GM19035 (cell line): ENCODE measurements around the gene DNAH14.
"Not testable (repeated sequence)": the region's sequence is repeated elsewhere in the genome, so short reads cannot be mapped to it uniquely, and the experiment has no call there.

Source experiments
- ATAC-seq: cut with Tn5 transposase; IDR thresholded peaks from one replicate; pipeline ENCODE4 v1.9.1; 2021; ENCODE audit not compliant: unreplicated experiment

Gene DNAH14

DNA sequence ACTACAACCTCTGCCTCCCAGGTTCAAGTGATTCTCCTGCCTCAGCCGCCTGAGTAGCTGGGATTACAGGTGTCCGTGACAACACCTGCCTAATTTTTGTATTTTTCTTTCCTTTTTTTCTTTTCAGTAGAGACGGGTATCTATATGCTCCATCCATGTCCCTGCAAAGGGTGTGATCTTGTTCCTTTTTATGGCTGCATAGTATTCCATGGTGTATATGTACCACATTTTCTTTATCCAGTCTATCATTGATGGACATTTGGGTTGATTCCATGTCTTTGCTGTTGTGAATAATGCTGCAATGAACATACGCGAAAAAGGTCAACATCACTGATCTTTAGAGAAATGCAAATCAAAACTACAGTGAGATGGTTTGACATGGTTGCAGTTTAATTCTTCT, 62.1 kb downstream of the DNAH14 start:
- ATAC-seq = not testable (repeated sequence)

DNA sequence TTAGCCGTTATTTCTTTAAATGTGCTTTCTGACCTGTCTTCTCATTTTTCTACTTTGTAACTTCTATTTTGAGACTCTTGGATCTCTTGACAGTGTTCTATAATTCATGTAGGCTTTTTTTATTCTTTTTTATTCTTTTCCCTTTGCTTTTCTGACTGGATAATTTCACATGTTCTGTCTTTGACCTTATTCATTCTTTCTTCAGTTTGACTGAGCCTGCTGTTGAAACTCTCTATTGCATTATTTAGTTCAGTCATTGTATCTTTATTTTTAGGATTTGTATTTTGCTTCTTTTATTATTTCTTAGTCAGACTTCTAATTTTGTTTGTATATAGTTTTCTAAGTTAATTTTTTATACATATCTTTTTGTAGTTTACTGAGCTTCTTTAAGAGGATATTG, 66.1 kb downstream of the DNAH14 start:
- no peak for ATAC-seq

DNA sequence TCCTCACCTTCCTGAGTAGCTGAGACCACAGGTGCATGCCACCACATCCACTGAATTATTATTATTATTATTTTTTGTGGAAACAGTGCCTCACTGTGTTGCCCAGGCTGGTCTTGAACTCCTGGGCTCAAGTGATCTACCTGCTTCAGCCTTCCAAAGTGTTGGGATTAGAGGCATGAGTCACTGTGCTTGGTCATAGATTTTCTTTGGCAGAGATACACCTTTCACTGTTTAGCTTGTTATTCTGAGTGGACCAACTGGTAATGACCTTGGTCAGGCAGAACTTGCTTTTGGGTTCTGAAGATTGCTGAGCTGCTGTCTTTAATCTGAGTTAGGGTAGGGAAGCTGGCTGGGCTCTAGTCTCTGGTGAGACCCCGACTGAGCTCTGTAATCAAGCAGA, 66.8 kb downstream of the DNAH14 start:
- ATAC-seq = no peak

DNA sequence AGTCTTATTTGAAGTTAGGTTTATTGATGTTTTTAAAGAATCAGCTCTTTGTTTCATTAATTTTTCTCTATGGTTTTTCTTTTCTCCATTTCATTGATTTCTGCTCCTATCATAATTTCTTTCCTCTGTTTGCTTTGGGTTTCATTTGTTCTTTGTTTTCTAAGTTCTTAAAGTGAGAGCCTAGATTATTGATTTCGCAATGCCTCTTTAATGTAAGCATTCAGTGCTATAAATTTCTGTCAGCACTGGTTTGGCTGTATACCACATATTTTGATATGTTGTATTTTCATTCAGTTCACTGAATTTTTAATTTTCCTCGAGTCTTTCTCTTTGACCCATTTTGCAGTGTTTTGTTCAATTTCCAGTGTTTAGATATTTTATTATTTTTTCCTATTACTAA, 68.7 kb downstream of the DNAH14 start:
- no peak for ATAC-seq

DNA sequence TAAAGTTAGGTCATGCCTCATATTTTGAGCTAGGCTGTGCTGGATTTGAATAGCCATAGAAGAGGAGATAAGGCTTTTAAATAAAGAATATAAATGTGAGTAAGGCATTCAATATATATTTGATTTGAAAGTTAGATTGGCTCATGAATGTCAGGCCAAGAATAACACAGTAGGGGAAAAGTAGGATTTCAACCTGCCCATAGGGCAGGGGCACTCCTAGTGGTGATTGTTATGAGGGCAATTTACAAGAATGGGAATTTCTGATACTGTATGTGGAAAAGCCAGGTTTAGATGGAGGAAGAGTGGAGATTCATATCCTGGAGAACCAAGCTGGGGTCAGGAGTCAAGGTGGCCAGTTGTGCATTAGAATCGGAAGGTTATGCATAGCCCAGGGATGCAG, 74.9 kb downstream of the DNAH14 start:
- ATAC-seq = no peak

DNA sequence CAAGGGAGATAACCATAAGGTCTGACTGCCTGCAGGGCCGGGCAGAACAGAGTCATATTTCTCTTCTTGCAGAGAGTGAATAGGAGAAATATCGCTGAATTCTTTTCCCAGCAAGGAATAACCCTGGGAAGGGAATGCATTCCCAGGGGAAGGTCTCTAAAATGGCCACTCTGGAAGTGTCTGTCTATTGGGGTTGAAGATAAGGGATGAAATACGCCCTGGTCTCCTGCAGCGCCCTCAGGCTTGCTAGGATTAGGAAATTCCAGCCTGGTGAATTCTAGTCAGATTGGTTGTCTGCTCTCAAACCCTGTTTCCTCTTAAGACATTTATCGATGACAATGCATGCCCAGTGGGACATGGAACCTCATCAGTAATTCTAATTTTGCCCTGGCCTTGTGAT, 76.9 kb downstream of the DNAH14 start:
- ATAC-seq = not testable (repeated sequence)

DNA sequence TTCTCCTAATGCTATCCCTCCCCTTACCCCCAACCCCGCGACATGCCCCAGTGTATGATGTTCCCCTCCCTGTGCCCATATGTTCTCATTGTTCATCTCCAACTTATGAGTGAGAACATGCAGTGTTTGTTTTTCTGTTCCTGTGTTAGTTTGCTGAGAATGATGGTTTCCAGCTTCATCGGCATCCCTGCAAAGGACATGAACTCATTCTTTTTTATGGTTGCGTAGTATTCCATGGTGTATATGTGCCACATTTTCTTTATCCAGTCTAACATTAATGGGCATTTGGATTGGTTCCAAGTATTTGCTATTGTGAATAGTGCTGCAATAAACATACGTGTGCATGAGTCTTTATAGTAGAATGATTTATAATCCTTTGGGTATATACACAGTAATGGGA, 78.6 kb downstream of the DNAH14 start:
- not testable (repeated sequence) for ATAC-seq

DNA sequence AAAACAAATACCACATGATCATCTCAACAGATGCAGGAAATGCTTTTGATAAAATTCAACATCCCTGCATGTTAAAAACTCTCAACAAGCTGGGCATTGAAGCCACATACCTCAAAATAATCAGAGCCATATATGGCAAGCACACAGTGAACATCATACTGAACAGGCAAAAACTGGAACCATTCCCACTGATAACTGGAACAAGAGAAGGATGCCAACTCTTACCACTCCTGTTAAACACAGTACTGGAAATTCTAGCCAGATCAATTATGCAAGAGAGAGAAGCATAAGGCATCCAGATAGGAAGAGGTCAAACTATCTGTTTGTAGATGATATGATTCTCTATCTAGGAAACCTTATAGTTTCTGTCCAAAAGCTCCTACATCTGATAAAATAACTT, 91.6 kb downstream of the DNAH14 start:
- ATAC-seq = no peak

DNA sequence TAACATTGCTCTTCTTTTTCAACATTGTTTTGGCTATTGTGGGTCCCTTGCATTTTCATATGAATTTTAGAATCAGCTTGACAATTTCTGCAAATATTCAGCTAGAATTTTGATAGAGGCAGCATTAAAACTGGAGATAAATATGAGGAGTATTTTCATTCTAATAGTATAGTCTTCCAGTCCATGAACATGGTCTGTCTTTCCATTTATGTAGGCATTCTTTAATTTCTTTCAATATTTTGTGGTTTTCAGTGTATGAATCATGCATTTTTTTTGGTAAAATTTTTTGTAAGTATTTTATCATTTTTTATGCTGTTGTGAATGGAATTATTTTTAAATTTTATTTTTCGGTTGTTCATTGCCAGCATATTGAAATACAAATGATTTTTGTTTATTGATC, 97.2 kb downstream of the DNAH14 start:
- no peak for ATAC-seq

DNA sequence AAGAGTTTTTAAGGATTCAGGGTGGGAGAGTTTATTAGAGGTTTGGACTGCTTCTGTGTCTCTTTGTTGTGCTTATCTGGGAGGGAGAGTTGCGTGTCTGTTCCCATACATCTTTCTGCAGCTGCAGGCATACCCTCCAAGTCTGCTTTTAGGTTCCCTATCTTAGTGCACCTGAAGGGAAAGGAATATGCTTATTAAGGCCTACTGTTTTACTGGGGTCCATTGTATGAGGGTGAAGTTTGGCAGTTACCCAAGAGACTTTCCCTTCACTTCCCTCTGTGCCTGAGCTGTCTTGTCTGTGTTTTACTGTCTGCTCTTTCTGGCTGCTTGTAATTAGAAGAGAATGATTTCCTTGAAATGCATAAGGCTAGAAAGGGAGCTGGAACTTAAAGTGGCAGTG, 107.0 kb downstream of the DNAH14 start:
- ATAC-seq = not testable (repeated sequence)

DNA sequence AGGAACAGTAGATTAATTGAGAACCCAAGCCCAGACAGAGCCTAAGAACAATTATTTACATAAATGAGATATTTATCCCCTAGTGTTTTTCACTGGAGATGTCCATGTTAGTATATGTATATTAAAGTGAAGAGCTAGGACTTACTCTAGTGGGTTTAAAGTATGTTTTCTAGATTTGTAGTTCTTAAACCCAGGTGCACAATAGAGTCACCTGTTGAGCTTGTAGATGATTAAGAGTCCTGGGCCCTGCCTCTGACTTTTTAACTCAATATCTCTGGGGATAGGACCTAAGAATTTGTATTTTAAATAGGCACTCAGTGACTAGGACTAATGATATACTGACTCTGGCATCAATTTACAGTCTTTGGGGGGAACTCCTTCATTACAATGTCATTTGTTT, 112.8 kb downstream of the DNAH14 start:
- no peak for ATAC-seq

DNA sequence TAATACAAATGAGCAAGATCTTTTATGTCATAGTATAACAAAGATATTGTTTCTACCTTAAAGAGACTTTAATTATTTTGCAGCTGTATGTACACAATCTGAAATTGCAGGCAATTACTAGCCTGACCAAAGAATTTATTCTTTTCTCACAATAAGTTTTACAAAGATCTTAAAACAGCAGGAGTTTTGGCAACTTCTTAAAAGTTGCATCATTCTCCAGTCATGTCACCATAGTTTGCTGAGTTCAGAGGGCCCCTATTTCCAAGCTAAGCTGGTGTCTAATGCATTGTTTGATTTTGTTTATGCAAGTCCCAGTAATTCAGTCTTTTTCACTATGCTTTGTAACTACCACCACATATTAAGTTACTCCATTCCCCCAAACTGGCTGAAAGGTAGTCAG, 114.8 kb downstream of the DNAH14 start:
- no peak for ATAC-seq

DNA sequence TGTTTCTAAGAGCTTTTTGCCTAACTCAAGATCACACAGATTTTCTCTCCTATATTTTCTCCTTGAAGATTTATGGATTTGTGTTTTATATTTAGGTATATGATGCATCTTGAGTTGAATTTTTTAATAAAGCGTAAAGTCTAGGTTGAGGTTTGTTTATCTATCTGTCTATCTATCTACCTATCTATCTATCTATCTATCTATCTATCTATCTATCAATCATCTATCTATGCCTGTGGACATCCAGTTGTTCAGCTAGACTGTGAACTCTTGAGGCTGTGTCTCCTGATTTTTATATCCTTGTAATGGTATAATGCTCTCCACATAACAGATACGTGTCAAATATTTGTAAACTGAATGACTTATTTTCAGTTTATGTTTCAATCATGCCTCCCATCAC, 120.1 kb downstream of the DNAH14 start:
- ATAC-seq = no peak

DNA sequence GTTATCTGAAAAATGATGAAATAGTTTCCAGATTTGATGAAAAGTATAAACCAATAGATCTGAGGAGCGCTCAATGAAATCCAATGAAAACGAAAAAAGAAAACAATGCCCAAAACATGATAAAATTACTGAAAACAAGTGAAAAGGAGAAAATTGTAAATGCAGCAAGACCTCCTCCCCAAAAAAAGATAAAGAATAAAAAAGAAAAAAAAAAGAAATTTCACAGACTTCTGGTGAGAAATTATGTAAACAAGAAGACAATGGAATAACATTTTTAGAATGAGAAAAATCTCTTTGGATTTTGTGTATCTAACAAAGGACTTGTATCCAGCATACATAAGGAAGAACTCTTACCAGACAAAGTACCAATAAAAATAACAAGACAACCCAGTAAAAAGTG, 134.2 kb downstream of the DNAH14 start:
- ATAC-seq = no peak

DNA sequence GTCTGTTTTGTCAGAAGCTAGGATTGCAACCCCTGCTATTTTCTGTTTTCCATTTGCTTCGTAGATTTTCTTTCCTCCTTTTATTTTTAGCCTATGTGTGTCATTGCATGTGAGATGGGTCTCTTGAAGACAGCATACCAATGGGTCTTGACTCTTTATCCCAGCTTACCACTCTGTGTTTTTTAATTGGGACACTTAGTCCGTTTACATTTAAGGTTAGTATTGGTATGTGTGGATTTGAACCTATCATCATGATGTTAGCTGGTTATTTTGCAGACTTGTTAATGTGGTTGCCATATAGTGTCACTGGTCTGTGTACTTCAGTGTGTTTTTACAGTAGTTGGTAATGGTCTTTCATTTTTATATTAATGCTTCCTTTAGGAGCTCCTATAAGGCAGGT, 141.5 kb downstream of the DNAH14 start:
- no peak for ATAC-seq

DNA sequence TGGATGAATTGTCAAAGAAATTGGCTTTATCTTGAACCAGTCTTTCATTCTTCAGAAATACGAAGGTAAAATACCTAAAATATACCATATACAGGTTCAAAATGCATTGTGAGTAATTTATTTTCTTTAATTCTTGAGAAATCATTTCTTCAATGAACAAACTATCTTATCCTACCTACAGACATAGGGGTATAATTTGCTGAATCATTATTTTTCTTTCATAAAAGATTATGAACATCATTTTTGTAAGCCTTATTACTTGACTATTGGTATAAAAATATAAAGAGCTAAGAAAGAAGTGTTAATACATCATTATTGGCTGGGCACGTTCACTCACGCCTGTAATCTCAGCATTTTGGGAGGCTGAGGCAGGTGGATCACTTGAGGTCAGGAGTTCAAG, 167.7 kb downstream of the DNAH14 start:
- ATAC-seq = no peak

DNA sequence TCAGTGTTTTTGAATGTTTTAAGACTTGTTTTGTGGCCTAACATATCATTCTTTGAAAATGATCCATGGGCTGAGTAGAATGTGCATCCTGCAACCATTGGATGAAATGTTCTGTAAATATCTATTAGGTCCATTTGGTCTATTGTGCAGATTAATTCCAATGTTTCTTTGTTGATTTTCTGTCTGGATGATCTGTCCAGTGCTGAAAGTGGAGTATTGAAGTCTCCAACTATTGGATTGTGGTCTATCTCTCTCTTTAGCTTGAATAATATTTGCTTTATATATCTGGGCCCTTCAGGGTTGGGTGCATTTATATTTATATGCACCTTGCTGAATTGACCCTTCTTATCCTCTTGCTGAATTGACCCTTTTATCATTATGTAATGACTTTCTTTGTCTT, 181.5 kb downstream of the DNAH14 start:
- no peak for ATAC-seq

DNA sequence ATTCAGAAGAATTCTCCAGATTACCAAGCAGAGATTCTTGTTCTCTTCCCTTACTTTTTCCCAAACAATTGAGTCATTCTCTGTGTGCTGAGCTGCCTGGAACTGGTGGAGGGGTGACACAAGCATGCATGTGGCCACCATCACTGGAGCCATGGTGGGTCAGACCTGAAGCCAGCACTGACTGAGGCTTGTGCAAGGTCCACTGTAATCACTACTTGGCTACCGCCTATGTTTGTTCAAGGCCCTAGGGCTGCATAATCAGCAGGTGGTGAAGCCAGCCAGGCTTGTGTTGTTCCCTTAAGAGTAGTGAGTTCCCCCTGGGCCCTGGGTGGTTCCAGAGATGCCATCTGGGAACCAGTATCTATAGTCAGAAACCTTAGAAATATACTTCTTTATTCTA, 183.8 kb downstream of the DNAH14 start:
- no peak for ATAC-seq

DNA sequence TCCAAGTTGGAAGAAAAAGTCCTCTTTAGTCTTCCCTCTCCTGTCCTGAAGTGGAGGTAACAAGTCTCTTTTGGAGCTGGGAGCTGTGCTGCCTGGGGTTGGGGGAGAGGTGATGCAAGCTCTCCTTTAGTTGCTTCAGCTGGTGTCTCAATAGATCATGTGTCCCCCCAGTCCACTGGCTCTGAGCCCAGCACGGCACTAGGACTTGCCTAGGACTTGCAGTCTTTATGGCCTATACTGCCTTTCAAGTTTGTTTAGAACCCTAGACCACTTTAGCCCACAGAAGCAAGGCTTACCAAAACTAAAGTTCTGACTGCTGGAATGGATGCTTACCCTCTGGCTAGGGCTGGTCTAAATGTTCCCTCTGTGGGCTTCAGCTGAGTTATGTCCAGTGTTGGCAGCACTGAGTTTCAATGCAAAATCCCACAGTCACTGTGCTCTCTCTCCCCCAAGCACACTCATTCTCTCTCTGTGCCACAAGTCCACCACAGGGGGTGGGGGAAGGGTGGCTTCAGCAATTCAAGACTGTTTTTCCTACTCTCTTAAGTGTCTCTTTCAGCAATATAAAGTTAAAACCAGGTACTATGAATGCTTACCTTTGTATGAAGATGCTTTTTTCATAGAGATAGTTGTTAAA, 185.0 kb downstream of the DNAH14 start:
- ATAC-seq = no peak

DNA sequence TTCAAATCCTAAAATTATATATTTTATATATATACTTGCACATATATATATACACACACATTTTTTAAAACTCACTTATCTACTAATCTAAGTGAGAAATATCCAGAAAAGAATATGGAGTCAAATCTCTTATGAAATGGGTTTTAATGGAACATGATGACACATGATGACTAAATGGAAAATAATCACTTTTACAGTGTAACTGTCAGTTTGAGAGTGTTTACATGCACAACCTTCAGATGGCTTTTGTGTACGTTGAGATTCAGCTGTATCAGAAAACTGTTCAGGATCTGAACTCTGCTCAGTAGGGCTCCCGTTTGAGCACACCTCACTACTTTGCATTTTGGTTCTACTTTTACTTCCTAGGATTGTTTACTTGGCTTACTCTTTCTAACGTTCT, 189.8 kb downstream of the DNAH14 start:
- ATAC-seq = no peak

DNA sequence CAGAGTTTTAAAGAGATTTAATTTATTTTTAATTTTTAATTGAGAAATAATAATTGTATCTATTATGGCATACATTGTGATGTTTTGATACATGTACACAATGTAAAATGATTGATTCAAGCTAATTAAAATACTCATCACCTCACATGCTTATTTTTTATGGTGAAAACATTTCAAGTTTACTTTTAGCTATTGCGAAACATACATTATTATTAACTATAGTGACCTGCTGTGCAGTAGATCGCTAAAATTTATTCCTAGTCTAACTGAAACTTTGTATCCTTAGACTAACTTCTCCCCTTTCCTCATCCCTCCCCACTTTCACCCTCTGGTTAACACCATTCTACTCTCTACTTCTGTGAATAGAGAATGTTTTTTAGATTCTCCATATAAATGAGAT, 191.6 kb downstream of the DNAH14 start:
- ATAC-seq = no peak

DNA sequence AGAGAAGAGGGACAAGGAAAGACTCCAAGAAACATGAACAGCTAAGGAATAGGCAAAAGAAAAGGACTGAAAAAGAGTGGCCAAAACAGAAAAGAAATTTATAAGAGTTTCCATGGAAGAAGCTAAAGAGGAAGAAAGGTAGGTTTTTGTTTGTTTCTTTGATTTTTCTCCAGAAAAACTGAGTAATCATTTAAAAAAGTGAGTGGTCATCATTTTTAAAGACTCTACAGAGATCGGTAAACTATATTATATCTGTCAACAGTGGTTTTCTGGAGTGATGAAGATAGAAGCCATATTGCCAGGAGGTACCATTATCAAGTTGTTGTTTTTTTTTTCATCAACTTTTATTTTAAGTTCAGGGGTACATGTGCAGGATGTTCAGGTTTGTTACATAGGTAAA, 202.4 kb downstream of the DNAH14 start:
- ATAC-seq = no peak

DNA sequence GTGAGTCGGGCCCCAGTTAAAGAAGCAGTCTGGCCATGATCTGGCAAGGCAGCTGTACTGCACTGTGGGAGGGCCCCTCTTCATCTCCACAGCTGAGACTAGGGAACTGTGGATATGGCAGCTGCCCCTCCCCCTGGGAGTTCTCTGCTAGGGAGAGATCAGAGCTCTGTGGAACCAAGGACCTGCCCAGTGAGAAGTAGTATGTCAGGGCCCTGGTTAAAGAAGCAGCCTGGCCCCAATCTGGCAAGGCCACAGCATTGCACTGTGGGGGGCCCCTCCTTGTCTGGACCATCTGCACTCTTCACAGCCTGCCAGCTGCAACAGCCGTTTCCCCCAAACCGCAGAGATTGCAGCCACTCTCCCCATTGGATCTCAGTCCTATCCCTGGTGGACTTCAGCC, 208.5 kb downstream of the DNAH14 start:
- no peak for ATAC-seq

DNA sequence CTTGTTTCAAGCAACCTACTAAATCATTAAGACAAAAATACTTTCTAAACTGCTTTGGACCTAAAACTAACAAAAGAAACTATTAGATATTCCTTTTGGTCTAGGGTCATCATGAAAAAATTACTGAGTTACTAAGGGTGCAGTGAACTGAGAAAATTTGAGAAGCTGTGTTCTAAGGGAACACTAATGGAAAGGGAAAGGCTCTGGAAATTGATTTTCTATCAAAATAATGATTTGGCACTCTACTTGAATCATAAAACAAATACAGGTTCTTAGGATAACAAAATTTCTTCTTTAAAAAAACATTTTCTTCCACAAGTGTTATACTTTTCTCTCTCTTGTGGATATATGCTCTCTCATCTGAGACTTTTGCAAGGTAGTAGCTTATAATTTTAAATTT, 213.5 kb downstream of the DNAH14 start:
- no peak for ATAC-seq
